ENCODE data around the gene ANKRD44. TPM values are rescaled to one million over a fixed set of nuclear protein-coding genes. Genes with fewer than 3 reads are reported as not detected.

ANKRD44 gene
- total and polyA plus RNA-seq, 2 of the 8 experiments (the other 6 are each of a cell fraction or from before 2014, with no cell fraction given) = 1.2 to 1.3 TPM

- H3K9ac ChIP-seq (replicated peaks in 1 of 4; ENCODE audit: extremely low read depth in 1 of 4, low read depth in 3 of 4, low read length in 3 of 4) = no peak overlapping the region
- TF ChIP-seq ATF3 (IDR thresholded peaks at IDR 0.05; ENCODE audit: insufficient read depth, low read depth, low read length) (no peak), CEBPB (IDR thresholded peaks at IDR 0.05; ENCODE audit: low read depth, low read length) (no peak), RNF2 (IDR thresholded peaks at IDR 0.05; ENCODE audit: borderline replicate concordance, low read depth, low read length, missing control alignments, poor library complexity, severe bottlenecking) (no peak), TAF1 (IDR thresholded peaks at IDR 0.05; ENCODE audit: low read depth, low read length) (no peak), KDM1A (IDR thresholded peaks at IDR 0.05; ENCODE audit: borderline replicate concordance, low read length) (no peak), RBBP5 (IDR thresholded peaks at IDR 0.05; ENCODE audit: borderline replicate concordance, low read depth, low read length) (no peak), BACH1 (IDR thresholded peaks at IDR 0.05; ENCODE audit: low read length) (no peak), BCL11A (IDR thresholded peaks at IDR 0.05; ENCODE audit: low read depth in 2 of 2, low read length in 2 of 2) (no peak), SAP30 (IDR thresholded peaks at IDR 0.05; ENCODE audit: insufficient read depth, insufficient replicate concordance, low read length) (no peak), CREB1 (IDR thresholded peaks at IDR 0.05) (no peak), RXRA (IDR thresholded peaks at IDR 0.05; ENCODE audit: insufficient read depth, low read depth, low read length) (no peak), TAF7 (optimal IDR thresholded peaks at IDR 0.05; ENCODE audit: borderline replicate concordance, low read depth, low read length) (no peak), RAD21 (IDR thresholded peaks at IDR 0.05 in 1 of 2, conservative IDR thresholded peaks at IDR 0.05 in 1 of 2; ENCODE audit: low read depth in 2 of 2, low read length in 2 of 2) (no peak), POU5F1 (IDR thresholded peaks at IDR 0.05; ENCODE audit: low read depth, low read length) (no peak)
Measured at GRCh38 chr2:197011021-197011417, 299.6 kb downstream of the ANKRD44 start.

More at GRCh38 chr2:197011021-197011417, 299.6 kb downstream of the ANKRD44 start:
- H3K23ac ChIP-seq (ENCODE audit: insufficient read length) = no peak overlapping the region
- no peak overlapping the region for H2BK12ac ChIP-seq (ENCODE audit: low read depth, low read length)
- no peak overlapping the region for H2AK5ac ChIP-seq (ENCODE audit: low read depth, low read length)
- H2AFZ ChIP-seq (ENCODE audit: low read length) = no peak overlapping the region
- H4K20me1 ChIP-seq (replicated peaks in 1 of 2; ENCODE audit: control insufficient read depth in 1 of 2, insufficient read depth in 2 of 2, low read length in 2 of 2) = no peaks in the 10 kb centered on the region
- WGBS, 2 experiments (ENCODE audit: extremely low coverage in 1 of 2, insufficient coverage in 1 of 2, insufficient read length in 1 of 2, insufficient replicate concordance in 2 of 2, low coverage in 1 of 2, low lambda C conversion rate in 2 of 2, missing lambda C conversion rate in 1 of 2) = 90% methylated on average over 2 of the region's 2 CpGs; no CpG with 5 or more reads in 1 of the 2 experiments
- H3K4me3 ChIP-seq (ENCODE audit: extremely low read depth in 1 of 4, insufficient read depth in 2 of 4, low read depth in 3 of 4, low read length in 4 of 4) = no peak overlapping the region
- H3K56ac ChIP-seq (replicated peaks; ENCODE audit: insufficient read length, low read depth, low read length) = no peak overlapping the region
- H3K9me3 ChIP-seq (ENCODE audit: insufficient read depth in 2 of 2, low read depth in 1 of 2, low read length in 1 of 2) = no peaks in the 10 kb centered on the region
- H3K18ac ChIP-seq (ENCODE audit: extremely low read depth, low read length) = no peak overlapping the region
- H3K79me1 ChIP-seq (ENCODE audit: low read depth, low read length) = no peaks in the 10 kb centered on the region
- no peaks in the 10 kb centered on the region for H3K27me3 ChIP-seq (replicated peaks in 1 of 4; ENCODE audit: control insufficient read depth in 3 of 4, extremely low read depth in 1 of 4, insufficient read depth in 3 of 4, low read length in 3 of 4)
- no peak overlapping the region for H4K5ac ChIP-seq (ENCODE audit: insufficient read length, low read depth, low read length)
- no peak overlapping the region for H4K91ac ChIP-seq (replicated peaks; ENCODE audit: insufficient read length, low read length)
- no peak overlapping the region for H2BK120ac ChIP-seq (replicated peaks; ENCODE audit: low read depth, low read length)
- DNase-seq (ENCODE audit: low read depth in 1 of 2, low spot score in 2 of 2) (no peak), FAIRE-seq (no peak)
- H4K8ac ChIP-seq (ENCODE audit: extremely low read depth, insufficient read depth, low read length) = no peak overlapping the region
- no peak overlapping the region for H2BK20ac ChIP-seq (ENCODE audit: low read length)
- H3K4ac ChIP-seq (replicated peaks; ENCODE audit: insufficient read length, low read depth, low read length) = no peak overlapping the region
- no peaks in the 10 kb centered on the region for H3K79me2 ChIP-seq (ENCODE audit: control insufficient read depth in 1 of 2, insufficient read depth in 2 of 2, low read length in 2 of 2)
- CTCF ChIA-PET (ENCODE audit: partially characterized antibody) = interaction anchor here (0.6 to 5.9 kb wide), 28 partner anchors 9 to 380 kb away, joined by 3 to 41 read pairs (median 5); no protein-coding TSS in a partner anchor
- H3K36me3 ChIP-seq (ENCODE audit: control insufficient read depth in 2 of 4, insufficient read depth in 4 of 4, low read length in 3 of 4) = no peaks in the 10 kb centered on the region
- H2BK15ac ChIP-seq (ENCODE audit: low read length) = no peak overlapping the region
- H3K23me2 ChIP-seq (ENCODE audit: low read depth, low read length) = 0 out of 2 replicates have a peak, but pooled peaks cover 3% of the 10 kb centered on the region
- no peak overlapping the region for H3K27ac ChIP-seq (ENCODE audit: low read depth, low read length)
- no peak overlapping the region for H2BK5ac ChIP-seq (ENCODE audit: low read depth, low read length)
- POLR2A ChIA-PET (ENCODE audit: partially characterized antibody) = no interaction called here
- H3K4me1 ChIP-seq (replicated peaks in 1 of 4; ENCODE audit: control insufficient read depth in 3 of 4, insufficient read depth in 4 of 4, low read length in 3 of 4) = no peaks in the 10 kb centered on the region; a peak in 2 of 7 replicates
- no peak overlapping the region for H3K4me2 ChIP-seq (ENCODE audit: insufficient read depth in 1 of 2, low read depth in 2 of 2, low read length in 2 of 2)
- no peak overlapping the region for H3K14ac ChIP-seq (ENCODE audit: insufficient read length)

Measured in H1 (cell line).